D721Med (cell line): ENCODE results near the gene KIF27.
"Not testable (repeated sequence)": the region's sequence is repeated elsewhere in the genome, so short reads cannot be mapped to it uniquely, and the experiment has no call there.

Source experiments
- DNase-seq: peaks from one replicate; pipeline ENCODE4 v3.0.0; 2011; ENCODE audit warnings: low spot score; ENCODE audit not compliant: insufficient read length
- FAIRE-seq: peaks from 2 replicates; lab custom pipeline; 2011; peaks lifted over from hg19 to GRCh38; lab: Jason Lieb, UNC
- CTCF ChIP-seq: IDR thresholded peaks from 2 replicates; pipeline ENCODE4 v1.5.1; 2012; ENCODE audit warnings: mild to moderate bottlenecking, control low read depth; ENCODE audit not compliant: insufficient read depth; ENCODE audit errors: missing control alignments

KIF27 gene

GRCh38 chr9:83912194-83912593 lies 9.0 kb downstream of the KIF27 start:
- FAIRE-seq = peak; percentile 95
- DNase-seq = not testable (repeated sequence)
- peak; percentile 42 for TF ChIP-seq CTCF

GRCh38 chr9:83906144-83906543 lies 15.1 kb downstream of the KIF27 start:
- DNase-seq = no peak
- FAIRE-seq = no peak
- no peak for TF ChIP-seq CTCF

GRCh38 chr9:83900615-83901014 lies 20.6 kb downstream of the KIF27 start:
- FAIRE-seq, DNase-seq: not testable (repeated sequence)

GRCh38 chr9:83894301-83894700 lies 26.9 kb downstream of the KIF27 start:
- FAIRE-seq, DNase-seq: not testable (repeated sequence)

GRCh38 chr9:83886498-83886897 lies 34.7 kb downstream of the KIF27 start:
- FAIRE-seq, DNase-seq: not testable (repeated sequence)

GRCh38 chr9:83885559-83886240 lies 35.5 kb downstream of the KIF27 start:
- peak; percentile 32 for FAIRE-seq
- DNase-seq = not testable (repeated sequence)

GRCh38 chr9:83881687-83882408 lies 39.4 kb downstream of the KIF27 start:
- FAIRE-seq, DNase-seq: not testable (repeated sequence)

- DNase-seq, FAIRE-seq: not testable (repeated sequence)
These were observed 45.7 kb downstream of the KIF27 start for GRCh38 chr9:83875559-83875958.

- not testable (repeated sequence) for FAIRE-seq, DNase-seq
These were observed 71.3 kb downstream of the KIF27 start for GRCh38 chr9:83849895-83850294.

- peak; percentile 96 for FAIRE-seq
These were observed 84.1 kb downstream of the KIF27 start for GRCh38 chr9:83837070-83837643.

GRCh38 chr9:83830426-83831071 lies 90.7 kb downstream of the KIF27 start:
- peak; percentile 29 for FAIRE-seq
- not testable (repeated sequence) for DNase-seq

More at GRCh38 chr9:83837070-83837643, 84.1 kb downstream of the KIF27 start:
- DNase-seq = not testable (repeated sequence)

- not testable (repeated sequence) for DNase-seq, FAIRE-seq
These were observed 96.1 kb downstream of the KIF27 start for GRCh38 chr9:83824986-83825623.

- peak; percentile 13 for DNase-seq
- not testable (repeated sequence) for FAIRE-seq
These were observed 103.6 kb downstream of the KIF27 start, which contains the start of gene GKAP1 for GRCh38 chr9:83817356-83818278. Gene GKAP1, minus strand, starts transcription at chr9:83817769. Its CDS starts 11,252 bp downstream, at chr9:83806517.

GRCh38 chr9:83817011-83817355 lies 104.2 kb downstream of the KIF27 start:
- not testable (repeated sequence) for FAIRE-seq, DNase-seq

- FAIRE-seq, DNase-seq: not testable (repeated sequence)
These were observed 106.1 kb downstream of the KIF27 start for GRCh38 chr9:83815120-83815519.
